ENCODE results near the gene CTRB1. TPM values are rescaled to one million over a fixed set of nuclear protein-coding genes. Genes with fewer than 3 reads are reported as not detected.
A peak's percentile ranks its signal among the peaks of the same experiment; 100 is the strongest.
"Not testable (repeated sequence)": the region's sequence is repeated elsewhere in the genome, so short reads cannot be mapped to it uniquely, and the experiment has no call there.

Gene CTRB1
- total RNA-seq, 1 donor from 2014 or later, result 1.0 TPM

DNA sequence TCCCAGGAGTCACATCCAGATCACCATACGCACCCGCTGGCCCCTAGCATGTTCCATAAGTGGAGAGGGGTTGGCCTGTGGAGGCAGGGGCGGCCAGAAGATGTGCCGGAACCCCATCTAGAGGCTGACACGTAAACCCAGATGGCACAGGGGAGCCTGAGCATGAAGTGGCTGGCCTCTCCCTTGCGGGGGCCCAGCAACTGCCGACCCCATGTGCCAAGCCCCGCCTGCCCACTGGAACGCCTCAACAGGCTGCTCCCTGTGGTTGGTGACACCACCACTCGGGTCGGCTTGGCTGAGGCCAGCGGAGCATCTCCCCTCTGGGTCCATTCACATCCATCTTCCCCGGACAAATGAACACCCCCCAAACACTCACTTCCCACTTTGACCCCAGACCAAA lies 23.2 kb downstream of the CTRB1 start:
- no peak for DNase-seq

- DNase-seq, result not testable (repeated sequence)
These were observed 23.8 kb downstream of the CTRB1 start for GRCh38 chr16:75242436-75243078.

DNA sequence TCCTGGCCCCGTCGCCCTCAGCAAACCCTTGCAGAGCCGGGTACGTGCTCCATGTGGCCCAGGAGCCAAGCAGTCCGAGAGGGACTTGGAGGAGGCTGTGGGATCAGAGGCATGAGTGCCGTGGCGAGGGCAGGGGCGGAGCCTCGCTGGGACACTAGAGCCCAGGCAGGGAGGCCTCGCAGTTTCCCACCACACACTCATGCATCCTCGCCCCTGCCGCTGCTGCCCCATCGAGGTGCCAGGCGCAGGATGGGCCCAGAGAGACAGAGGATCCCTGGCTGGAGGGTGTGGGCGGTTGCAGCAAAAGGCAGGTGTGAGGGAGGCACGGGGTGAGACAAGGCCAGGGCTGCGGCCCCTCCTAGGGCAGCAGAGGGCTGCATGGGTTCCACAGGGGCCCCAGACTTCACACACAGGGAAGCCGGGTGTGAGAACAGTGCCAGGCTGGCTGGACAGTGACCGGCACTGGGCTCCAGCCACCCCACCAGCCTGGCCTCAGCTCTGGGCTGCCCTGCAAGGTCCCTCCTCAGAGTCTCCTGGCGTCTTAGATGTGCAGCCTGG lies 25.0 kb downstream of the CTRB1 start:
- no peak for DNase-seq

DNA sequence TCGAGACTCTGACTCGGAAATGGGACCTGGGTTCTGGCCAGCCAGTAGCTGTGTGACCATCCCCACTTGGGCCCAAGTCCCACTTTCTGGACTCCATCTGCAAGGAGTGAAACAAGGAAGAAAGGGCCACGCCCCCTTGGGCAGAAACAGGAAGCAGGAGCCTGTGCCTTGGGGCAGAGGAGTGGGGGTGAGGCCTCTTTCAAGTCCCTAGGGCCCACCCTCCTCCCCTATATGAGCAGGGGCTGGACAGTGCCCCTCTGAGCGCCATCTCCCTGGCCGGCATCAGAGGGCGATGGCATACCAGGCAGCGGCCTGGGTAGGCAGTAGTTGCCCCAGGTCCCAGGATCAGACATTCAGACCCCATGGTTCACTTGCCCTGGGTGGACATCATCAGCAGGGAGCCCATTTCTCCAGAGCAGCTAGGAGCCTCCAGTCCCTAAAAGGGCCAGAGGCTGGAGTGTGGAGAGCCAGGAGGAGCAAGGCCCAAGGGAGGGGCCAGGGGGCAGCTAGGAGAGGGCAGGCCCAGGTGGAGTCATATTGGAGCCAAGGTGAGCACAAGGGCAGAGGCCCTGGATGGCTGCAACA lies 25.5 kb downstream of the CTRB1 start:
- no peak for DNase-seq

- DNase-seq, result peak; percentile 96
These were observed 26.3 kb downstream of the CTRB1 start for GRCh38 chr16:75244844-75245758.

DNA sequence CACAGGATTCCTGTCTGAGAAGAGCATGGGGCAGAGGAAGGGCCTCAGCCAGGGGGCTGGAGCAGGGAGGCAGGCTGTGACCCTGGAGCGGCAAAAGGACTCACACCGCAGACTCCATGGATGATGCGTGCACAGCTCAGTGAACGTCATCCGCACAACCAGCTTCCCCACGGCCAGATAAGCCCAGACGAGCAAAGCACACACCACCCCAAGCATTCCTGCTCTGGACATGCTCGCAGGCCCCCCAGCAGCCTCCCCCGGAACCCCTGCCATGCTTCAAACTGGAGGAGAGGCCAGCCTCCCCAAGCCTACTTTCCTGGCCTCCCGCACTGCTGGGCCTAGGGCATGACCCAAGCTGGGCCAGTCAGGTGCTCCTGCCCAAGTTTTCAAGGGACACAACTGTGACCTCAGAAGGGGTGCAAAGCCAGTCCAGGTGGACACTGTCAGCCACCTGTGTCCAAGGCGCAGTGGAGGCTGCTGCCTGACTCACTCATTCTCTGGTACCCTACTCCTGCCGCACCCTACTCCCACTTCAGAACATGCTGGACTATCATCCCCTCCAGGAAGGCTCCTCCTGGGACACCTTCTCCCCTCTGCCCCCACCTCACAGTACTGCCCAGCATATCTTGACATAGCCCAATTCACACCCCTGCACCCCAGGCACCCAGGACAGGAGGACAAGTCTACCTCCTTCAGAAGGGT lies 27.9 kb downstream of the CTRB1 start:
- DNase-seq, result no peak

DNA sequence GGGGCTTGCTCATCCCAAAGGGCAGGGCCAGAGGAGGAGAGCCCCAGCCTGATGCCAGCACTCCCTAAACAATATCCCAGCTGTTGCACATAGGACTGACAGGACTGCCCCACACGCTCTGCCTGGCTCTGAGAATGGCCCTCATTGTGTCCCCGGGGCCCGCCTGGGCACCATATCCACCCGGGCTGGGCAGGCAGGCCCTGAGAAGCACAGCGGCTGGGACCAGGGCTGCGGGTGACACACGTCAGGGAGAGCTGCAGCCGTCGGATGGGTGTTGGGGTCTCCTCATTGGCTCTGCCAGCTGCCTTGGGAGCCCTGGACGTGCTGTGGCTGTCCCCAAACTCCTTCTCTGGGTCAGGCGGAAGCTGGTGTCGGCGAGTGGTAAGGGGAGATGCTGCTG lies 28.5 kb downstream of the CTRB1 start:
- no peak for DNase-seq

GRCh38 chr16:75248142-75248535 lies 29.4 kb downstream of the CTRB1 start:
- DNase-seq, result no peak

GRCh38 chr16:75248536-75249380 lies 30.0 kb downstream of the CTRB1 start:
- DNase-seq, result no peak

- DNase-seq, result no peak
These were observed 30.7 kb downstream of the CTRB1 start for GRCh38 chr16:75249441-75249840.

DNA sequence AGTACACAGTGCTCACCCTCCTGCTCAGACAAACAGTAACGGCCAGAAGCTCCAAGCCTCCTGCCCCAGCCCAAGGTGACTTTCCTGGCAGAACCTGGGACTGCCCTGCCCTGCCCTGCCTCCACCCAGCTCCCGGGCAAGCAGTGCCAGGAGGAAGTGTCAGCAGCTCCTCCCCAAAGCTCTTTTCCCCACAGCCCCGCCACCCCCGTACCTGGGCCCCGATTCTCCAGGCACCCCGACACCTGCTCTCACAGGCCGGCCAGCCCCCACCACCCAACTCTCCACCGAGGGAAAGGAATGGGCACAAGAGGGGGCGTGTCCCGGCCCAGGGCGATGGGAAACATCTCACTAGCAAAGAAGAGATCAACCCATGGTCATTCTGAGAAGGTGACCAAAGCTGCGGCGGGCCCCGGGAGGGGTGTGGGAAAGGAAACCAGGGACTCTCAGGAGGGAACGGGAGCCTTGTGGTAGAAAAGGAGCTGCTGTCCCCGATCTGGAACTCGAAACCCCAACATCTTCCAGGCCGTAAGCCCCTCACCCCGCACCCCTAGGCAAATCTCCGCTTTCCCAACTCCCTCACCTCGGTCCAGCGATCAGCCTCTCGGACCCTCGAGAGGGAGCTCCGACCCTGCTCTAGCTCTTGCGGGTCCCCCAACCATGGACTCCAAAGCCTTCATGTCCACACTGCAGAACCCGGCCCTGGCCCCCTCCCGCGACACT lies 31.5 kb downstream of the CTRB1 start:
- DNase-seq, result no peak

DNA sequence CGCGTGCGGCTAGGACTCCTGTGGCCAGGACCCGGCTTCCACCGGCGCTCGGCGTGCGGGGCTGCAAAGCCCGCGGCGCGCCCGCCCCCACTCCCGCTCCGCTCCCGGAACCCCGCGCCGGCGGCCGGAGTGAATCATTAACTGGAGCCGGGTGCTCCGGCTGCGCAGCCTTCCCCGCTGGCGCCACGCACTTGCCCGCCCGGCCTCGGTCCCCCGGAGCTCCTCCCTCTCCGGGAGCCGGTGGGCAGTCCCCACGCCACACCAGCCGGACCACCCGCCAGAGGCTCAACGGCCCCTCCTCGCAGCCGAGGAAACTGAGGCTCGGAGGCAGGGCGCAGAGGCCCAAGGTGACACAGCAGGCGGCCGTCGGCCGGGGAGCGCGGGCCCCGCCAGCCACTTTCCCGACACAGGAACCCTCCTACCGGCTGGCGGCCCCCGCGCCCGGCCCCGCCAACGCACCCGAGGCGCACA lies 32.1 kb downstream of the CTRB1 start:
- no peak for DNase-seq

- peak; percentile 95 for DNase-seq
These were observed 32.7 kb downstream of the CTRB1 start, which contains the start of gene BCAR1 for GRCh38 chr16:75251280-75252048. Gene BCAR1, minus strand, starts transcription at chr16:75251624. Its CDS starts 142 bp downstream, at chr16:75251482.

- DNase-seq, result no peak
These were observed 33.5 kb downstream of the CTRB1 start for GRCh38 chr16:75252049-75252864.

GRCh38 chr16:75252946-75253911 lies 34.4 kb downstream of the CTRB1 start:
- DNase-seq, result no peak

DNA sequence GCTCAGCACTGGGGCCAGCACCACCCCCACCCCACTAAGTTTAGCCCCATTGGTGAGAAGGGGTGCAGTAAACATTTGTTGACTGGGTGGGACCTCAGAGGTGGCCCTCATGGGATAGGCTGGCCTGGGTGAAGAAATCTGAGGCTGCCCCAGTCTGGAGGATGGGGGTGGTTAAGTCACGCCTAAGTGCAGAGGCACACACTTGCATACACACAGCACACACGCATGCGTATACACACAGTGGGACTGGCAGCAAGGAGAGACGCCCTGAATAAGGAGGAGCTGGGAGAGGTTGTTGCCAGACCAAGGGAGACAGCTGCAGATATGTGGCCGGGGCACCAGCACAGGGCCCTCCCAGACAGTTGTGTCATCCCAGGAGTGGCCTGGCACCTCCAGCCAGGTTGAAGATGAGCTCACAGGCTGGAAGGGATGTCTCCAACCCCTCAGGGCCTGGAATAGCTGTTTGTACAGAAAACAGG lies 35.6 kb downstream of the CTRB1 start:
- DNase-seq, result peak; percentile 82

DNA sequence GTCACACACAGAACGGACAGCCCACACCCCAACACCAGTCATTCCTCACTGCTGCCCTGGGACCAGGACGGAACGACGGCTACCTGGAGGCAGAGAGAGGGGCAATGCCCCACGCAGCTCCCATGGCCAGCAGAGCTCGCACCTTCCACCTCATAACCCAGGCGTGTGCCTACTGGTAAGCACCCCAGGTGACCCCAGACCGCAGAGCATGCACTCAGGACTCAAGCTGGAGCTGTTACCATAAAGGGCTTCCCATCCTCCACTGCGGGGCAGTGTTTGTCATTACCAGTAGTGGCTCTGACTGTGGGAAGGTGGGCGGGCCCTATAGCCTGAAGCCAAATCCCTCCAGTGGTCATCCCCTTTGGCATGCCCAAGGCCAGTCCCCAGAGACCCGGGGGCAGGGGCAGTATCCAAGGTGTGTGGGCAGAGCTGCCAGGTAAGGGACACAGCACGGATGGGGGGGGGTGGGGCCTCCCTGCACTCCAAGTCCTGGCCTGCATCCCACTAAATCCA lies 37.3 kb downstream of the CTRB1 start:
- no peak for DNase-seq
